ENCODE results near the gene DEFB128. TPM values are rescaled to one million over a fixed set of nuclear protein-coding genes. Genes with fewer than 3 reads are reported as not detected.
A peak's percentile ranks its signal among the peaks of the same experiment; 100 is the strongest.
"Not testable (repeated sequence)": the region's sequence is repeated elsewhere in the genome, so short reads cannot be mapped to it uniquely, and the experiment has no call there.

The DEFB128 gene
- total RNA-seq, 1 donor from 2014 or later = not detected

DNA sequence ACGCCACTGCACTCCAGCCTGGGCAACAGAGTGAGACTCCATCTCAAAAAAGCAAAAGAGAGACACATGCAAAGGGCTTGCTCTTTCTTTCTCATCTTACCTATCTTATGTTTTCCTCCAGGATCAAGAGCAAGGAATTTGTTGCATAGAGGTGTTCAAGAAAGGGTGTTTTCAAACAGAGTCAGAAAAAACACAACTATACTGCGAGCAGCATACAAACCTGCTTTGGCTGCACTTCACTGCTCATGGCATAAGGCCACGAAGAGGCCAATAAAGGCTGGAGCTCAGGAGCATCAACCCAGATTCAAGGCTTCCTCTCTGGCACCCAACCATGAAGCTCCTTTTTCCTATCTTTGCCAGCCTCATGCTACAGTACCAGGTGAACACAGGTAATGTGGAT is 37.4 kb upstream of the DEFB128 start, which contains the start of gene DEFB129:
TSS of gene DEFB129 (plus strand) at position 301 of the 400 bp plus-strand sequence. CDS start at position 332, 31 bp downstream.
- Mint-ChIP-seq H3K9me3 (no peaks in the 10 kb centered on the region), H3K4me1 (ENCODE audit: unreplicated experiment) (no peaks in the 10 kb centered on the region), H3K27ac (no peak within 1 kb of the TSS), H3K4me3 (no peak within 1 kb of the TSS), H3K36me3 (no peaks in the 10 kb centered on the region), H3K27me3 (peaks cover 48% of the 10 kb centered on the region)
- no peak for DNase-seq (ENCODE audit: extremely low spot score, unreplicated experiment)
- TF ChIP-seq, protein P1, sequence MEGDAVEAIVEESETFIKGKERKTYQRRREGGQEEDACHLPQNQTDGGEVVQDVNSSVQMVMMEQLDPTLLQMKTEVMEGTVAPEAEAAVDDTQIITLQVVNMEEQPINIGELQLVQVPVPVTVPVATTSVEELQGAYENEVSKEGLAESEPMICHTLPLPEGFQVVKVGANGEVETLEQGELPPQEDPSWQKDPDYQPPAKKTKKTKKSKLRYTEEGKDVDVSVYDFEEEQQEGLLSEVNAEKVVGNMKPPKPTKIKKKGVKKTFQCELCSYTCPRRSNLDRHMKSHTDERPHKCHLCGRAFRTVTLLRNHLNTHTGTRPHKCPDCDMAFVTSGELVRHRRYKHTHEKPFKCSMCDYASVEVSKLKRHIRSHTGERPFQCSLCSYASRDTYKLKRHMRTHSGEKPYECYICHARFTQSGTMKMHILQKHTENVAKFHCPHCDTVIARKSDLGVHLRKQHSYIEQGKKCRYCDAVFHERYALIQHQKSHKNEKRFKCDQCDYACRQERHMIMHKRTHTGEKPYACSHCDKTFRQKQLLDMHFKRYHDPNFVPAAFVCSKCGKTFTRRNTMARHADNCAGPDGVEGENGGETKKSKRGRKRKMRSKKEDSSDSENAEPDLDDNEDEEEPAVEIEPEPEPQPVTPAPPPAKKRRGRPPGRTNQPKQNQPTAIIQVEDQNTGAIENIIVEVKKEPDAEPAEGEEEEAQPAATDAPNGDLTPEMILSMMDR (conservative IDR thresholded peaks at IDR 0.05) = no peak

DNA sequence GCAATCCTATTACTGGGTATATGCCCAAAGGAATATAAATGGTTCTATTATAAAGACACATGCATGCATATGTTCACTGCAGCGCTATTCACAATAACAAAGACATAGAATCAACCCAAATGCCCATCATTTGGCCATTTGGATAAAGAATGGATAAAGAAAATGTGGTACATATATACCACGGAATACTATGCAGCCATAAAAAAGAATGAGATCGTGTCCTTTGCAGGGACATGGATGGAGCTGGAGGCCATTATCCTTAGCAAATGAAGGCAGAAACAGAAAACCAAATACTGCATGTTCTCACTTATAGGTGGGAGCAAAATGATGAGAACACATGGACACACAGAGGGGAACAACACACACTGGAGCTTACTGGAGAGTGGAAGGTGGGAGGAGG is 36.4 kb upstream of the DEFB128 start:
- H3K27me3 Mint-ChIP-seq = peaks cover 56% of the 10 kb centered on the region
- not testable (repeated sequence) for H3K9me3 Mint-ChIP-seq

DNA sequence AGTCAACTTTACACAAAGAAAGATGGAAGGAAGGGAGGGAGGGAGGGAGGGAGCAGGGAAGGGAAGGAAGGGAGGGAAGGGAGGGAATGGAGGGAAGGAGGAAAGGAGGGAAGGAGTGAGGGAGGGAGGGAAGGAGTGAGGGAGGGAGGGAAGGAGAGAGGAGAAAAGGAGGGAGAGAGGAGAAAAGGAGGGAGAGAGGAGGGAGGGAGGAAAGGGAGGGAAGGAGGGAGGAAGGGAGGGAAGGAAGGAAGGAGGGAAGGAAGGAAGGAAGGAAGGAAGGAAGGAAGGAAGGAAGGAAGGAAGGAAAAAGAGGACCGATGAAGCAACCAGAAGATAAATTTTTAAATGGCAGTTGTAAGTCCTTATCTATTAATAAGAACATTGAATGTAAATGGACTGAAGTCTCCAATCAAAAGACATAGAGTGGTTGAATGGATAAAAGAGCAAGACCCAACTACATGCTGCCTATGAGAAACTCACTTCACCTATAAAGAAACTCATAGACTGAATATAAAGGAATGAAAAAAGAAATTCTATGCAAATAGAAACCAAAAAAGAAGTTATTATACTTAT is 31.8 kb upstream of the DEFB128 start:
- H3K27me3 Mint-ChIP-seq = peaks cover 69% of the 10 kb centered on the region
- DNase-seq (ENCODE audit: extremely low spot score, unreplicated experiment) = no peak
- TF ChIP-seq, protein P1 (conservative IDR thresholded peaks at IDR 0.05) = no peak
- no peaks in the 10 kb centered on the region for H3K36me3 Mint-ChIP-seq
- no peak overlapping the region for H3K27ac Mint-ChIP-seq
- H3K4me1 Mint-ChIP-seq (ENCODE audit: unreplicated experiment) = no peaks in the 10 kb centered on the region
- H3K4me3 Mint-ChIP-seq = no peak overlapping the region
- no peaks in the 10 kb centered on the region for H3K9me3 Mint-ChIP-seq

More for the DNA sequence above, 36.4 kb upstream of the DEFB128 start:
- not testable (repeated sequence) for H3K4me1 Mint-ChIP-seq (ENCODE audit: unreplicated experiment); H3K27ac Mint-ChIP-seq; H3K4me3 Mint-ChIP-seq; H3K36me3 Mint-ChIP-seq; DNase-seq (ENCODE audit: extremely low spot score, unreplicated experiment)

DNA sequence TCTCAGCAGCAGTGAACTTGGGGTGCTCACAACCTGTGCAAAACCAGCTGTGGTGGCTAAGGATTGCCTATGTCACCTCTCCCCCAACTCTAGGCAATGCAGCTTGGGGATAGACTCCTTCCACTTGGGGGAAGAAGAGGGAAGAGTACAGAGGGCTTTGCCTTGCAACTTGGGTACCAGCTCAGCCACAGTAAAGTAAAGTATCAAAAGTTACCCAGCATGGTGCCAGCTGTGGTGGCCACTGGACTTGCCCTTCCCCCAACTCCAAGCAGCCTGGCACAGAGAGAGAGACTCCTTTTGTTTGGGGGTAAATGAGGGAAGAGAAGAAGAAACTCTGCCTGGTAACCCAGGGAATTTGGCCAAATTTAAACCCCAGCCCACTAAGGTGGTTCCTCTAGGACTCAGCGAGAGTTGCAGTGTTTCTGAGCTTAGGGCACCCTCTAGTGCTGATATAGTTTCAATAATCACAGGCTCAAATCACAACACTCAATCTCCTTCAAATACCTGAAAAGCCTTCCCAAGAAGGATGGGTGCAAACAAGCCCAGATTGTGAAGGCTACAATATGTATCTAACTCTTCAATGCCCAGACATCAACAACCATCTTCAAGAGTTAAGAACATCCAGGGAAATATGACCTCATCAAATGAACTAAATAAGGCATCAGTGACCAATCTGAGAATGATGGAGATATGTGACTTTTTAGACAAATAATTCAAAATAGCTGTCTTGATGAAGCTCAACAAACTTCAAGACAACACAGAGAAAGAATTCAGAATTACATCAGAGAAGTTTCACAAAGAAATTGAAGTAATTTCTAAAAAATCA is 30.0 kb upstream of the DEFB128 start:
- TF ChIP-seq, protein P1 (conservative IDR thresholded peaks at IDR 0.05) = peak; percentile 65
- Mint-ChIP-seq H3K4me1 (ENCODE audit: unreplicated experiment) (no peaks in the 10 kb centered on the region), H3K4me3 (no peak overlapping the region), H3K36me3 (no peaks in the 10 kb centered on the region), H3K27ac (no peak overlapping the region), H3K27me3 (peaks cover 63% of the 10 kb centered on the region), H3K9me3 (no peaks in the 10 kb centered on the region)
- no peak for DNase-seq (ENCODE audit: extremely low spot score, unreplicated experiment)

DNA sequence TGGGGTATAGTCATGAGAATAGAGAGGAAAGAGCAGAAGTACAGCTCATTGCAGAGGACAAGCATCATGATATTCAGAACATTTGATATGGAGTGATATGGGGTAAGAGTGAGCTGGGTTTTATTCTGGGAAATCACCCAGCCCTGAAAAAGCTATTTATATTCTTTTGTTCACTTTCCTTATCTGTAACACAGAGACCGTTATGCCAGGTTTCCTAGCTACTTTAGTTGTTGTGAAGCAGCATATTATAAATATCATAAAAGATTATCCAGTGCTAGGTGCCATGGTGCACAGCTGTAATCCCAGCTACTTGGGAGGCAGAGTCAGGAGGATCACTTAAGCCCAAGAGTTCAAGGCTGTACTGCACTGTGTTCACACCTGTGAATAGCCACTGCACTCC is 27.8 kb upstream of the DEFB128 start:
- no peaks in the 10 kb centered on the region for H3K4me1 Mint-ChIP-seq (ENCODE audit: unreplicated experiment)
- H3K4me3 Mint-ChIP-seq = no peak overlapping the region
- peaks cover 66% of the 10 kb centered on the region for H3K27me3 Mint-ChIP-seq
- DNase-seq (ENCODE audit: extremely low spot score, unreplicated experiment) = no peak
- no peaks in the 10 kb centered on the region for H3K9me3 Mint-ChIP-seq
- no peak overlapping the region for H3K27ac Mint-ChIP-seq
- TF ChIP-seq, protein P1 (conservative IDR thresholded peaks at IDR 0.05) = no peak
- no peaks in the 10 kb centered on the region for H3K36me3 Mint-ChIP-seq

DNA sequence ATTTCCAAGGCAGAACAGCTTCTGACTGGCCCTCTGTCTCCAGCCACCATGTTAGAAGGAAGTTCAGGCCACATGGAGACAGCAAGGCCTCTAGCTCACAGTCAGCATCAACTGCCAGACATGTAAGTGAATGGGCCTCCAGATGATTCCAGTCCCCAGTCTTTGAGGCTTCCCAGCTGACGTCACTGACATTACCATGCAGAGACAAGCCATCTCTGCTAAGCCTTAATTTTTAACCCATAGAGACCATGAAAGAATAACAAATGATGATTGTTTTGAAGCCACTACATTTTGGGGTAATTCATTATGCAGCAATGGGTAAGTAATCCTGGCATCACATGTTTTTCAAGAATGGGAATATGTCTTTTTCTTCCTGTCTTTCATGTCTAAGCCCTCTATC is 26.3 kb upstream of the DEFB128 start:
- no peaks in the 10 kb centered on the region for H3K4me1 Mint-ChIP-seq (ENCODE audit: unreplicated experiment)
- H3K9me3 Mint-ChIP-seq = no peaks in the 10 kb centered on the region
- TF ChIP-seq, protein P1 (conservative IDR thresholded peaks at IDR 0.05) = no peak
- no peak overlapping the region for H3K27ac Mint-ChIP-seq
- peaks cover 69% of the 10 kb centered on the region for H3K27me3 Mint-ChIP-seq
- no peak overlapping the region for H3K4me3 Mint-ChIP-seq
- DNase-seq (ENCODE audit: extremely low spot score, unreplicated experiment) = no peak
- H3K36me3 Mint-ChIP-seq = no peaks in the 10 kb centered on the region
